Chondrocyte (in vitro differentiated cells): ENCODE data around the gene RAD50. TPM values are rescaled to one million over a fixed set of nuclear protein-coding genes. Genes with fewer than 3 reads are reported as not detected.

Experiments used
- DNase-seq: peaks from one replicate; pipeline ENCODE4 v3.0.0; 2021; ENCODE audit warnings: mixed read lengths, low spot score
- H3K27ac Mint-ChIP-seq: one replicate; pipeline ENCODE4 v1.8.0; 2021; ENCODE audit warnings: mild to moderate bottlenecking, moderate library complexity, mixed read lengths; ENCODE audit not compliant: unreplicated experiment
- H3K27me3 Mint-ChIP-seq: 2 replicates; pipeline ENCODE4 v1.8.0; 2021; ENCODE audit warnings: low read depth, mixed read lengths
- H3K36me3 Mint-ChIP-seq: 2 replicates; pipeline ENCODE4 v1.8.0; 2021; ENCODE audit warnings: low read depth, mixed read lengths
- H3K4me1 Mint-ChIP-seq: 2 replicates; pipeline ENCODE4 v1.8.0; 2021; ENCODE audit warnings: low read depth, mild to moderate bottlenecking, mixed read lengths
- H3K4me3 Mint-ChIP-seq: one replicate; pipeline ENCODE4 v1.8.0; 2021; ENCODE audit warnings: mild to moderate bottlenecking, moderate library complexity, mixed read lengths; ENCODE audit not compliant: unreplicated experiment
- H3K9me3 Mint-ChIP-seq: 2 replicates; pipeline ENCODE4 v1.8.0; 2021; ENCODE audit warnings: low read depth, mixed read lengths
- total RNA-seq: library from RNA; stranded (reverse); gene quantifications from 3 replicates; pipeline ENCODE4 v1.2.1, GENCODE V29; 2021
- TF ChIP-seq, protein P1 (sequence below): fragments of 200-600 bp; sonication (generic); IDR thresholded peaks from 2 replicates; pipeline ENCODE4 v1.5.0; 2021; ENCODE audit warnings: antibody characterized with exemption, mild to moderate bottlenecking, moderate library complexity

RAD50 gene
- total RNA-seq, 1 donor from 2014 or later: 30.7 TPM

GRCh38 chr5:132662004-132662401 lies 105.2 kb downstream of the RAD50 start:
- H3K4me1 Mint-ChIP-seq: peaks cover 10% of the 10 kb centered on the region
- TF ChIP-seq, protein P1, sequence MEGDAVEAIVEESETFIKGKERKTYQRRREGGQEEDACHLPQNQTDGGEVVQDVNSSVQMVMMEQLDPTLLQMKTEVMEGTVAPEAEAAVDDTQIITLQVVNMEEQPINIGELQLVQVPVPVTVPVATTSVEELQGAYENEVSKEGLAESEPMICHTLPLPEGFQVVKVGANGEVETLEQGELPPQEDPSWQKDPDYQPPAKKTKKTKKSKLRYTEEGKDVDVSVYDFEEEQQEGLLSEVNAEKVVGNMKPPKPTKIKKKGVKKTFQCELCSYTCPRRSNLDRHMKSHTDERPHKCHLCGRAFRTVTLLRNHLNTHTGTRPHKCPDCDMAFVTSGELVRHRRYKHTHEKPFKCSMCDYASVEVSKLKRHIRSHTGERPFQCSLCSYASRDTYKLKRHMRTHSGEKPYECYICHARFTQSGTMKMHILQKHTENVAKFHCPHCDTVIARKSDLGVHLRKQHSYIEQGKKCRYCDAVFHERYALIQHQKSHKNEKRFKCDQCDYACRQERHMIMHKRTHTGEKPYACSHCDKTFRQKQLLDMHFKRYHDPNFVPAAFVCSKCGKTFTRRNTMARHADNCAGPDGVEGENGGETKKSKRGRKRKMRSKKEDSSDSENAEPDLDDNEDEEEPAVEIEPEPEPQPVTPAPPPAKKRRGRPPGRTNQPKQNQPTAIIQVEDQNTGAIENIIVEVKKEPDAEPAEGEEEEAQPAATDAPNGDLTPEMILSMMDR: no peak
- no peak overlapping the region for H3K4me3 Mint-ChIP-seq
- H3K9me3 Mint-ChIP-seq: no peaks in the 10 kb centered on the region
- no peaks in the 10 kb centered on the region for H3K36me3 Mint-ChIP-seq
- H3K27me3 Mint-ChIP-seq: no peaks in the 10 kb centered on the region
- DNase-seq: no peak
- H3K27ac Mint-ChIP-seq: no peak overlapping the region

- TF ChIP-seq, protein P1: no peak
- DNase-seq: no peak
- no peaks in the 10 kb centered on the region for H3K36me3 Mint-ChIP-seq
- H3K4me1 Mint-ChIP-seq: peaks cover 10% of the 10 kb centered on the region
- H3K27ac Mint-ChIP-seq: no peak overlapping the region
- H3K27me3 Mint-ChIP-seq: no peaks in the 10 kb centered on the region
- no peak overlapping the region for H3K4me3 Mint-ChIP-seq
- H3K9me3 Mint-ChIP-seq: no peaks in the 10 kb centered on the region
These were observed 106.4 kb downstream of the RAD50 start for GRCh38 chr5:132662925-132663770.

DNA sequence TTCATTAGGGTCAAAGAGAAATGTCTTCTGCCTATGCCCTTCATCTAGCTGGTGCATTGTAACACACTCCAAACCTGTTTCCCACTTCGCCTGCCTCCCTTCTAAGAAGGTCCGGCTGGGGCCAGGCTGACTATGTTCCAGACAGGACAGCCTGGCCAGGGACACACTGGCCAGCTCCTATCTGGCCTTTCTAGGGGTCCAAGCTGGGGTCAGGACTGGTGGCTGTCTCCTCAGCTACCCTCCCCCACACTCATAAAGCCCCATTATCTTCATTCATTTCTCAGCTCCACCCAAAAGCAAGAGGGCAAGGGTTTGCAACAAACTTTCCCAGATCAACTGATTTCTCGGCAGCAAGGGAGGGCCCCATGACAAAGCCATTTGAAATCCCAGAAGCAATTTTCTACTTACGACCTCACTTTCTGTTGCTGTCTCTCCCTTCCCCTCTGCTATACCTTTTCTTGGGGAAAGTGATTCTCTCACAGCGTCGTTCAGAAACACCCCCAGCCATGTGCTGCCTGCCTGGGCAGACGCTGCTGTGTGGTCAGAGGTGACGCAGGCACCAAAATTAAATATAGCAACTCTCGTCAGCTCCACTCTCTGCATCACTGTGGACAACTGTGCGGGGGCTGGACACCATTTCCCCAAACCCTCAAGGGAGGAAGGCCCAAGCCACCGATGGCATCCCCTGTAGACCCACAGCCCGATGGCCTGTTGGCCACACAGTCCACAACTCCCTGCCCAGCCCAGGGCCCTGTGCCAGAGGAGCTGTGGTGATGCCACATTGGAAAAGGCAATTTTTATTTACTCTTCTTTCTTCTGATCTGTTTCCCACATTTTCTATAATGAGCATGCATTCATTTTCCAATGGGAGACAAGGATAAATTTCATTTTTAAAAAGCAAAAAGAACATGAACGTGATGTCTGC lies 107.3 kb downstream of the RAD50 start:
- H3K27ac Mint-ChIP-seq: no peak overlapping the region

GRCh38 chr5:132664696-132665209 lies 108.0 kb downstream of the RAD50 start:
- Mint-ChIP-seq H3K27ac (no peak overlapping the region), H3K9me3 (no peaks in the 10 kb centered on the region), H3K4me3 (no peak overlapping the region), H3K36me3 (no peaks in the 10 kb centered on the region), H3K4me1 (peaks cover 10% of the 10 kb centered on the region), H3K27me3 (no peaks in the 10 kb centered on the region)
- no peak for DNase-seq
- TF ChIP-seq, protein P1: no peak

More for the DNA sequence above, 107.3 kb downstream of the RAD50 start:
- DNase-seq: no peak
- H3K4me1 Mint-ChIP-seq: peaks cover 10% of the 10 kb centered on the region
- H3K27me3 Mint-ChIP-seq: no peaks in the 10 kb centered on the region
- TF ChIP-seq, protein P1: no peak
- no peaks in the 10 kb centered on the region for H3K36me3 Mint-ChIP-seq
- no peaks in the 10 kb centered on the region for H3K9me3 Mint-ChIP-seq
- no peak overlapping the region for H3K4me3 Mint-ChIP-seq

- TF ChIP-seq, protein P1: no peak
- Mint-ChIP-seq H3K9me3 (no peaks in the 10 kb centered on the region), H3K27ac (no peak overlapping the region), H3K4me1 (peaks cover 10% of the 10 kb centered on the region), H3K27me3 (no peaks in the 10 kb centered on the region), H3K36me3 (no peaks in the 10 kb centered on the region), H3K4me3 (no peak overlapping the region)
- DNase-seq: no peak
These were observed 108.8 kb downstream of the RAD50 start for GRCh38 chr5:132665574-132666080.
